Measurements from ENCODE around the gene CTPS1.

Gene CTPS1

DNA sequence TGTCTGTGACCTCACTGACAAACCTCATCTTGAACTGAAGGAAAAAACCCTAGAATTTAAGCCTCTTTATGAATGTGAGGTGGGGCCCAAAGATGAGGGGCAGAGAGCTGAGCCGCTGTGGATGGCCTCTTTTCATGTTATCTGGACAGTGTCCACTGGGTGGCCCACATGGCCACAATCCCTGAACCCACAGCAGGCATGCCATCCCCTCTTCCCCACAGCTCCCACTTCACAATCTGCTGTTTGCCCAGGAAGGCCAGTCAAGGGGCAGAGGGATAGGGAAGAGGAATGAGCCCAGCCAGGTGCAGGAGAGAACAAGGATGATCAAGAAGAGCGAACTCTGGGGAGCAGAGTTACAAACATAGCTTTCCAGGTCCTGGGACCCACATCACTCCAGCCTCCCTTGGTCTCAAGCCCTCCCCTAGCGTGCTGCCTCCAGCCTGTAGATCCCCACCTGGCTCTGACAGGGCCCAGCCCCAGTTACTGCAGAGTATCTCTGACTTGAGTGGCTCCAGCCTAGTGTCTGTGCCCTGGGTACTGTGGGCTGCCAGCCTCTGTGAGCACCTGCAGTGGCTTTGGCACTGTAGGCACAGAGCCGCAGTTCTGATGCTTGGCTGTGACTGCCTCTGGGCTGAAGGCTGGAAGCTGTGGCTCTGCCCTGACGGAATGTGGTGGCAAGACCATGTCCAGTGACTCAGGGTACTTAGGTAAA lies 43.9 kb downstream of the CTPS1 start:
- peak; percentile 67 for TF ChIP-seq CTCF (conservative IDR thresholded peaks at IDR 0.05)
- H3K27ac ChIP-seq, result peak overlapping the region; percentile 11; the same call in 1 of the 2 replicates

GRCh38 chr1:41024953-41025352 lies 45.5 kb downstream of the CTPS1 start:
- H3K27ac ChIP-seq, result no peak overlapping the region
- no peak for TF ChIP-seq CTCF (conservative IDR thresholded peaks at IDR 0.05)

DNA sequence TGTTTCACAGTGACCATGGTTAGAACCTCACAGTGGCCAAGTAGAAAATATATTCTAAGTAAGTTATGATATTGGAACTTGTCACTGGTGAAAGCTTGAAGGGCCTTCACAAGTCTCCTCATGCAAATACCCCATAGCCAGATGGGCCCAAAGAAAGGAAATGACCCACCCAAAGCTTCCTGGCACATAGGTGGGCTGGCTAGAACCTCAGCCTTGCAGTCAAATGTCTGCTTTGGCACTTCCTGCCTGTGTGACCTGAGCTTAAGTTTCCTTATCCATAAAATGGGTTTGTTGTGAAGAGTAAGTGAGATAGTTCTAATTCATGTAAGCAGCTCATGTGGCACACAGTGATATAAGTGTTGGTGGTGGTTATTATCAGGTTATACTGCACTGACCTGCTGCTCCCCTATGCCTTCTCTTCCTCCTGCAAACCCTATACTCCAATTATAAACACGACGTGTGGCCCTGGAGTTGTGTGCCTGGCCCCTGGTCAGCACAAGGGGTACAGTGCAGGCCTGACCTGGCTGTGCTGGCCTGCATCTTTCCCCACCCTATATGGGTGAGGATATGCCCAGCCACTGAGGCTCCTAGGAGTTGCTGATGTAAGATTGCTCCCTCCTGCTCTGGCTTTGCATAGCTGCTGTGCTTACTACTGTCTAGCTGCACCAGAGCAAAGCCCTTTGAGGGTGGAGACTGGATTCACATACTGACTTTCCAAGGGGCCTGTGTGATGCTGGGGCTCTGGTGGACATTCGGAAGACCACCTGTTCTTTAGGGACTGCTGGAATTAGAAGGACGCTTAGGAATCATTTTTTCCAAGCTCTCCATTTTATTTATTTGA lies 46.7 kb downstream of the CTPS1 start:
- no peak for TF ChIP-seq CTCF (conservative IDR thresholded peaks at IDR 0.05)
- no peak overlapping the region for H3K27ac ChIP-seq

- H3K27ac ChIP-seq, result no peak overlapping the region
- no peak for TF ChIP-seq CTCF (conservative IDR thresholded peaks at IDR 0.05)
Measured at GRCh38 chr1:41028034-41028642, 48.6 kb downstream of the CTPS1 start.

- H3K27ac ChIP-seq, result no peak overlapping the region
- no peak for TF ChIP-seq CTCF (conservative IDR thresholded peaks at IDR 0.05)
Measured at GRCh38 chr1:41030872-41031616, 51.5 kb downstream of the CTPS1 start.

- no peak for TF ChIP-seq CTCF (conservative IDR thresholded peaks at IDR 0.05)
- H3K27ac ChIP-seq, result no peak overlapping the region
Measured at GRCh38 chr1:41032147-41032546, 52.7 kb downstream of the CTPS1 start.
